ENCODE data around the gene FARS2. TPM values are rescaled to one million over a fixed set of nuclear protein-coding genes. Genes with fewer than 3 reads are reported as not detected.

FARS2 gene
- total RNA-seq, 2 experiments from 2014 or later = 13.8 to 14.3 TPM

DNA sequence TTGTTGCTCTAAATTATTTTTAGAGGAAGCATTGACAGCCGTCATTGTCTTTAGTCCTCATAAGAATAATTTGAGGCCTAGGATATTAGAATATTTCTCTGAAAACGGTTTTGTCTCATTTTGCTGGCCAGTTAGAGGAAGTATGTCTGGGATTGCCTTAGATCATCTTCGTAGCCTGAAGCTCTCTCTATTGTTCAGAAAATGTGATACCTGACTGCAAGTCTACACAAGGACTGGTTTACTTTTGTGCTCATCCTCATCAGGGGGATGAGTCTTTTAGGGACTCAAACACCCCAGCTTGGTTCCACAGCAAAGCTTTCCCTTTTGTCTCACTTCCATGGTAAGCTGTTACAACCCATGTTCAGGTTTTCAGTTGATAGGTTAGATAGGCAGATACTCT lies 141.8 kb downstream of the FARS2 start:
- no peak for DNase-seq (ENCODE audit: low spot score)
- Histone ChIP-seq H3K9me2 (ENCODE audit: insufficient read depth, low read length) (no peaks in the 10 kb centered on the region), H3K9me3 (ENCODE audit: low read length) (no peaks in the 10 kb centered on the region), H3K4me3 (ENCODE audit: low read depth, low read length, poor library complexity, severe bottlenecking) (no peak overlapping the region), H3K36me3 (ENCODE audit: insufficient read depth, low read length) (no peaks in the 10 kb centered on the region), H2AFZ (ENCODE audit: low read length) (no peak overlapping the region), H3K4me2 (ENCODE audit: low read length) (no peak overlapping the region), H3K4me1 (ENCODE audit: insufficient read depth, low read length, poor library complexity, severe bottlenecking) (no peaks in the 10 kb centered on the region), H3K27ac (ENCODE audit: low read depth, low read length, poor library complexity, severe bottlenecking) (no peak overlapping the region), H4K20me1 (ENCODE audit: insufficient read depth, low read length) (peaks cover 7% of the 10 kb centered on the region), H3K79me2 (ENCODE audit: insufficient read depth, low read depth, low read length) (no peaks in the 10 kb centered on the region)
- intact Hi-C loops (cut with micrococcal nuclease; ENCODE audit: unreplicated experiment) = no loop called here
- TF ChIP-seq, protein P1, sequence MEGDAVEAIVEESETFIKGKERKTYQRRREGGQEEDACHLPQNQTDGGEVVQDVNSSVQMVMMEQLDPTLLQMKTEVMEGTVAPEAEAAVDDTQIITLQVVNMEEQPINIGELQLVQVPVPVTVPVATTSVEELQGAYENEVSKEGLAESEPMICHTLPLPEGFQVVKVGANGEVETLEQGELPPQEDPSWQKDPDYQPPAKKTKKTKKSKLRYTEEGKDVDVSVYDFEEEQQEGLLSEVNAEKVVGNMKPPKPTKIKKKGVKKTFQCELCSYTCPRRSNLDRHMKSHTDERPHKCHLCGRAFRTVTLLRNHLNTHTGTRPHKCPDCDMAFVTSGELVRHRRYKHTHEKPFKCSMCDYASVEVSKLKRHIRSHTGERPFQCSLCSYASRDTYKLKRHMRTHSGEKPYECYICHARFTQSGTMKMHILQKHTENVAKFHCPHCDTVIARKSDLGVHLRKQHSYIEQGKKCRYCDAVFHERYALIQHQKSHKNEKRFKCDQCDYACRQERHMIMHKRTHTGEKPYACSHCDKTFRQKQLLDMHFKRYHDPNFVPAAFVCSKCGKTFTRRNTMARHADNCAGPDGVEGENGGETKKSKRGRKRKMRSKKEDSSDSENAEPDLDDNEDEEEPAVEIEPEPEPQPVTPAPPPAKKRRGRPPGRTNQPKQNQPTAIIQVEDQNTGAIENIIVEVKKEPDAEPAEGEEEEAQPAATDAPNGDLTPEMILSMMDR (conservative IDR thresholded peaks at IDR 0.05; ENCODE audit: low read length) = no peak
- no peak for TF ChIP-seq EZH2phosphoT487 (IDR thresholded peaks at IDR 0.05; ENCODE audit: borderline replicate concordance, low read depth, low read length)
- POLR2A ChIA-PET = interaction anchor here (0.8 to 1.1 kb wide), 2 partner anchors 10 to 233 kb away, joined by 3 read pairs; no protein-coding TSS in a partner anchor
- BruUV-seq (replicated peaks) = no TSS peak
- CTCF ChIA-PET (ENCODE audit: unreplicated experiment) = no interaction called here

DNA sequence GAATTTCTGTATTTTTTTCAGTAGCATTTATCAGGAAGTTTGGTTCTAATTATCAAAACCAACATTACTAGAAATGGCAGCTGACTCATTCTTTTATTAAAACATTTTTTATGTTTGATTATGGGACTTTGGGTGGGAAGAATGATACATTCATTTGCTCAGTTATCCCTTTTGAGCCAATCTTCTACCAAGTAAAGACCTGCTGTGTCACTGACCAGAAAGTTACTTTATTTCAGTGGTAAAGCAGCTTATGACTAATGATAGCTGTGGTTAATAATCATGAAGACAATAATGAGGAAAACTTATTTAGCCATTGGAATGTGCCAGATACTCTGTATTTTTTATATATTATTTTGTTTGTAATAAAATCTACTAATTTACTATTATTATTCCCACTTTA lies 142.3 kb downstream of the FARS2 start:
- TF ChIP-seq, protein P1 (conservative IDR thresholded peaks at IDR 0.05; ENCODE audit: low read length) = no peak
- no peak for TF ChIP-seq EZH2phosphoT487 (IDR thresholded peaks at IDR 0.05; ENCODE audit: borderline replicate concordance, low read depth, low read length)
- Histone ChIP-seq H2AFZ (ENCODE audit: low read length) (no peak overlapping the region), H3K79me2 (ENCODE audit: insufficient read depth, low read depth, low read length) (no peaks in the 10 kb centered on the region), H3K27ac (ENCODE audit: low read depth, low read length, poor library complexity, severe bottlenecking) (no peak overlapping the region), H3K9me2 (ENCODE audit: insufficient read depth, low read length) (no peaks in the 10 kb centered on the region), H3K36me3 (ENCODE audit: insufficient read depth, low read length) (no peaks in the 10 kb centered on the region), H3K4me3 (ENCODE audit: low read depth, low read length, poor library complexity, severe bottlenecking) (no peak overlapping the region), H4K20me1 (ENCODE audit: insufficient read depth, low read length) (peaks cover 7% of the 10 kb centered on the region), H3K9me3 (ENCODE audit: low read length) (no peaks in the 10 kb centered on the region), H3K4me2 (ENCODE audit: low read length) (no peak overlapping the region), H3K4me1 (ENCODE audit: insufficient read depth, low read length, poor library complexity, severe bottlenecking) (no peaks in the 10 kb centered on the region)
- intact Hi-C loops (cut with micrococcal nuclease; ENCODE audit: unreplicated experiment) = no loop called here
- CTCF ChIA-PET (ENCODE audit: unreplicated experiment) = no interaction called here
- POLR2A ChIA-PET = interaction anchor here (0.8 to 1.1 kb wide), 2 partner anchors 10 to 233 kb away, joined by 3 read pairs; no protein-coding TSS in a partner anchor
- DNase-seq (ENCODE audit: low spot score) = no peak
- no TSS peak for BruUV-seq (replicated peaks)

DNA sequence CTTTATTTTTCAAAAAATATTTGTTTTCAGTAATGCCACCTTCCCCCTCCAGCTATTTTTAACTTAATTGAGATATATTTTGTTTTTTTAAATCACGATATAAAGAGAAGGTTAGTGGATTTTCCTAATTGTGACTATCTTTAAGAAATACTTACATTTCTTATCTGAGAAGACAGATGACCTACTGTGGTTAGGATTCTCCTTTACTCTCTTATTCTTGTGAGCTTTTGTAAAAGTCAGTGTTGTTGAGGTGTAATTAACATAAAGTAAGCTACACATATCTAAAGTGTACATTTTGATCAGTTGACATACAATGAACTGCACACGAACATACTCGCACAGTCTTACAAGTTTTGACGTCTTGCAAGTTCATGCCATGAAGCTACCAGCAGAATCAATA lies 144.7 kb downstream of the FARS2 start:
- no peaks in the 10 kb centered on the region for H3K4me1 ChIP-seq (ENCODE audit: insufficient read depth, low read length, poor library complexity, severe bottlenecking)
- no peak overlapping the region for H3K27ac ChIP-seq (ENCODE audit: low read depth, low read length, poor library complexity, severe bottlenecking)
- H2AFZ ChIP-seq (ENCODE audit: low read length) = no peak overlapping the region
- H3K36me3 ChIP-seq (ENCODE audit: insufficient read depth, low read length) = no peaks in the 10 kb centered on the region
- ChIA-PET POLR2A (interaction anchor here (0.5 to 0.7 kb wide), 2 partner anchors 15 to 78 kb away, joined by 3 read pairs; no protein-coding TSS in a partner anchor), CTCF (ENCODE audit: unreplicated experiment) (no interaction called here)
- peaks cover 7% of the 10 kb centered on the region for H4K20me1 ChIP-seq (ENCODE audit: insufficient read depth, low read length)
- no peaks in the 10 kb centered on the region for H3K9me2 ChIP-seq (ENCODE audit: insufficient read depth, low read length)
- H3K4me3 ChIP-seq (ENCODE audit: low read depth, low read length, poor library complexity, severe bottlenecking) = no peak overlapping the region
- H3K9me3 ChIP-seq (ENCODE audit: low read length) = no peaks in the 10 kb centered on the region
- no peaks in the 10 kb centered on the region for H3K79me2 ChIP-seq (ENCODE audit: insufficient read depth, low read depth, low read length)
- intact Hi-C loops (cut with micrococcal nuclease; ENCODE audit: unreplicated experiment) = no loop called here
- H3K4me2 ChIP-seq (ENCODE audit: low read length) = no peak overlapping the region
- DNase-seq (ENCODE audit: low spot score) = no peak
- no TSS peak for BruUV-seq (replicated peaks)
- TF ChIP-seq, protein P1 (conservative IDR thresholded peaks at IDR 0.05; ENCODE audit: low read length) = no peak
